ENCODE measurements around the gene SEMA5A.

DNA sequence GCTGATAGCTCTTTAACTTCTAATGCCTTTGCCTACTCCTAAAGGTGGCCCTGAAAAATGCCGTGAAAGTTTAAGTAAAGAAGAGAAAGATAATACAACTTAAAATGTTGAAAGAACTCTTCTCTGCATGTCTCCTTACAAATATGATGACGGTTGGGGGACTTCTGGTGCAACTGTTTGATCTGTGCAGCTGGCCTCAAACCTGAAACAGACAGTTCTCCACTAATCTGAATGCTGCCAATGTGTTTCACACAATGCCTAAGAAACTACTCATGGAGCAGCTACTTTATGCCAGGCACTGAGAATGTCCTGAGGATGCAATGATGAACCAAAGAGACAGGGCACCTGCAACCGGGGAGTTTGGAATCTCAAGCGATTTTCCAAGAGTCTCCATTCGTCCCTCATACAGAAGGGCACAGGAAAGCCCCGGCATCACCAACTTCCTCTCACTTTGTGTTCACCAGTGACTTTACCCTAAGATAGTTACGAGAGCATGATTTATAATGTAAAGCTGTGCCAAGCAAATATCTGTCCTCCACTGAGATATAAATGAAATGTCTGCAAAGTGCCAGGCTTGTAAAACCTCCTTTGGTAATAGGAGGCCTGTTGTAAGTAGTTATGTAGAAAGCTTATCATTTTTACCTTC lies 455.4 kb downstream of the SEMA5A start:
- no peak for TF ChIP-seq MXI1 (IDR thresholded peaks at IDR 0.05; ENCODE audit: borderline replicate concordance, low read depth, low read length)
- no peak for TF ChIP-seq MEF2D (CRISPR knock-in tag; IDR thresholded peaks at IDR 0.05)
- no peak for TF ChIP-seq POLR2A (IDR thresholded peaks at IDR 0.05; ENCODE audit: insufficient read depth in 1 of 2, low read depth in 2 of 2, low read length in 2 of 2)
- TF ChIP-seq RFX1 (IDR thresholded peaks at IDR 0.05): no peak
- TF ChIP-seq, protein P1, sequence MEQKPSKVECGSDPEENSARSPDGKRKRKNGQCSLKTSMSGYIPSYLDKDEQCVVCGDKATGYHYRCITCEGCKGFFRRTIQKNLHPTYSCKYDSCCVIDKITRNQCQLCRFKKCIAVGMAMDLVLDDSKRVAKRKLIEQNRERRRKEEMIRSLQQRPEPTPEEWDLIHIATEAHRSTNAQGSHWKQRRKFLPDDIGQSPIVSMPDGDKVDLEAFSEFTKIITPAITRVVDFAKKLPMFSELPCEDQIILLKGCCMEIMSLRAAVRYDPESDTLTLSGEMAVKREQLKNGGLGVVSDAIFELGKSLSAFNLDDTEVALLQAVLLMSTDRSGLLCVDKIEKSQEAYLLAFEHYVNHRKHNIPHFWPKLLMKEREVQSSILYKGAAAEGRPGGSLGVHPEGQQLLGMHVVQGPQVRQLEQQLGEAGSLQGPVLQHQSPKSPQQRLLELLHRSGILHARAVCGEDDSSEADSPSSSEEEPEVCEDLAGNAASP (CRISPR knock-in tag; IDR thresholded peaks at IDR 0.05; ENCODE audit: borderline replicate concordance): no peak
- TF ChIP-seq EP300 (IDR thresholded peaks at IDR 0.05; ENCODE audit: low read depth in 2 of 2, low read length in 2 of 2): no peak
- no peak for TF ChIP-seq EP300 (CRISPR knock-in tag; IDR thresholded peaks at IDR 0.05; ENCODE audit: borderline replicate concordance)
- TF ChIP-seq SIN3B (IDR thresholded peaks at IDR 0.05; ENCODE audit: low read length): no peak
- TF ChIP-seq RELA (CRISPR knock-in tag; IDR thresholded peaks at IDR 0.05): no peak
